HG03060 (cell line): Measurements from ENCODE around the gene HPCA.

Source experiments
- ATAC-seq: cut with Tn5 transposase; IDR thresholded peaks from one replicate; pipeline ENCODE4 v1.9.1; 2021; ENCODE audit warnings: low read depth, moderate number of reproducible peaks; ENCODE audit not compliant: unreplicated experiment

Gene HPCA

GRCh38 chr1:32928285-32928684, 42.0 kb downstream of the HPCA start:
- no peak for ATAC-seq

DNA sequence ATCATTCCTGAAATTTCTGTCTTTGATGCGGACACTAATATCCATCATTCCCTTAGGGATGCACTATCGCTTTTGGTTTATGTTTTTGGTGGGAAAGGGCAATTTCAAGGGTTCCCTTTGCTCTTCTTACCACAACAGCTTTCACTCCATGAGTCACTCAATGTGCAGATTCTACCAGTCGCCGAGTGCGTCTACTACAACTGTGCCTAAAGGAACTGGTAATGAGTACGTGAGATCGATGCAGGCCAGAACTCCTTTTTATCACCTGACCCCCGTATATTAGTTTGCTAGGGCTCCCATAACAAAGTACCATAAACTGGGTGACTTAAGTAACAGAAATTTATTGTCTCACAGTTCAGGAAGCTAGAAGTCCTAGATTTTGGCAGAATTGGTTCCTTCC, 42.4 kb downstream of the HPCA start:
- ATAC-seq: no peak

- no peak for ATAC-seq
These were observed 43.1 kb downstream of the HPCA start for GRCh38 chr1:32929366-32929765.

- no peak for ATAC-seq
These were observed 45.5 kb downstream of the HPCA start for GRCh38 chr1:32931760-32932159.

- ATAC-seq: no peak
These were observed 47.5 kb downstream of the HPCA start for GRCh38 chr1:32933742-32934322.

DNA sequence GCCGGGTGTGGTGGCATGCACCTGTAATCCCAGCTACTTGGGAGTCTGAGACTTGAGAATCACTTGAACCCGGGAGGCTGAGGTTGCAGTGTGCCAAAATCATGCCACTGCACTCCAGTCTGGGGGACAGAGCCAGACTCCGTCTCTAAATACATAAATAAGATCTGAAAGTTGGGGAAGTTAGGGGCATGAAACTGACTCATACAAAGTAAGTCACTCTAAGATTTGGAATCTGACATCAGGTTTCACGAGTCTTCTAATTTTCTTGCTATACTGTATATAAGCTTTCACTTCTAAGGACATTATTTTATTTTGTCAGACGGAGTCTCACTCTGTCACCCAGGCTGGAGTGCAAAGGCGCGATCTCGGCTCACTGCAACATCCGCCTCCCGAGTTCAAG, 48.2 kb downstream of the HPCA start:
- ATAC-seq: no peak

DNA sequence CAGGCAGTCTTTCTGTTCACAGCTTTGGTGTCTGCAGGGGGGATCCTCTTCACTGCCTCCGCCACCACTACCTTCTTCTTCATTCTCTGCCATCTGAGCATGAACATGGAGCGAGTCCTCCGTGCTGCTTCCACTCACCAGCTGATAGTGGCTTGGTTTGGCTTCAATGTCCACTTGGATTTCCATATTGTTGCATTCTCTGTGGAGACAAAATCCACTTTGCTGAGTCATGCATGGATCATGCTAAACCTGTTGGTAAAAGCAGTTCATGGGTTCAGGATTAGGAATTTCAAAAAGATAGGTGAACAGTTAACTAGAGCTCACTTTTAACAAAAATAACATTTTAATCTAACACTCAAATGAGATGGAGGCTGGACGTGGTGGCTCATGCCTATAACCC, 50.8 kb downstream of the HPCA start:
- ATAC-seq: no peak

GRCh38 chr1:32939655-32940371, 53.5 kb downstream of the HPCA start:
- no peak for ATAC-seq

DNA sequence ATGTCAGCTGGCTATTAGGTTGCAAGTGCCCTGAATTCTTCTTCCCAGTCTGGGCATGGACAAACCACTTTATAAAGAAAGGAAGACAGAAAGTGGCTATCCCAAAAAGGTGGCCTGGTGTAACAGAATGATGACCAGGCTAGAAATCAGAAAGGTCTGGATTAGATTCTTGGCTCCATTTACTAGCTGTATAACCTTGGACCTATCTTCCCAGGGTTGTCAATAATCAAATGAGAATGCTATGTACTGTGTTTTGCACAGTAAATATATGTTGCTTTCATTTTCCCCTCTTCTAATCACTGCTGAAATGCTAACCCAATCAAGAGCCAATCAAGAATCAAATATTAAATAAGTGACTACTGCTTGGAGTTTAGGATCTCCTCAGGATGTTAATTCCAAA, 57.9 kb downstream of the HPCA start:
- no peak for ATAC-seq
